GM21786 (cell line): ENCODE measurements around the gene WDFY4.

Experiments used
- ATAC-seq: cut with Tn5 transposase; IDR thresholded peaks from one replicate; pipeline ENCODE4 v1.9.1; 2021; ENCODE audit not compliant: unreplicated experiment

The WDFY4 gene

DNA sequence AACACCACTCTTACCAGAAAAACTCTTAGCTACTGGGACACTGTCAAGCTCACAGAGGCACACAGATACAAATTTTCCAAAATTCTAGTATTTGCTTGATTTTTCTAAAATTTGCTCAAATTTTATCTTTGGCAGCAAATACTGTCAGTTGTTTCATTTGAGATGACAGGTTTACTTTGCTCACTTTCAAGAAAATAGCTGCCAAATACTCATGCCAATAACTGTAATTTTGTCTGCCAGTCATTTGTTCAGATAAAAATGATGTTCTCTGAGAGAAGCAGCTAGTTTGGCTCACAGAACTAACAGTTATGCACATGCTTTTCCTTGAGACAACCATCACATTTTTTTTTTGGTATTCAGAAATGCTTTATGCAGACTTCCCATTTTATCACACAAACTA is 172.2 kb downstream of the WDFY4 start:
- ATAC-seq: no peak

DNA sequence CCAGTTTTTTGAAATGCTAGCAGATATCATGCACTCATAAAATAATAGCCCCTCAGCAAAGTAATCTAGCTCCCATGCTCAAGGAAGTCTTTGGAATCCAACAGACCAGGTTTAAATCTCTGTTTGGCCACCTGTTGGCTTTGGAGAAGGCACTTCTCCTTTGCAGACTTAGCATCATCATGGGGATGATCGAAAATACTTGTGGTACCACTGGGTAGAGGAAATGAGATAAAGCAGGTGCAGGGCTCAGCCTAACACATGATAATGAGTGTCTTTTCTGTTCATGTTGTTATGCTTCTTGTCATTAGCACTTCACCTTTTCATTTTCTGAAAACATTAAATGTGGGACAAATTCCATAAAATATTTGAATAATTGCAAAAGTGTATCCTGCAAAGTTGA is 187.6 kb downstream of the WDFY4 start:
- no peak for ATAC-seq

GRCh38 chr10:48878091-48878490 is 193.4 kb downstream of the WDFY4 start:
- no peak for ATAC-seq

DNA sequence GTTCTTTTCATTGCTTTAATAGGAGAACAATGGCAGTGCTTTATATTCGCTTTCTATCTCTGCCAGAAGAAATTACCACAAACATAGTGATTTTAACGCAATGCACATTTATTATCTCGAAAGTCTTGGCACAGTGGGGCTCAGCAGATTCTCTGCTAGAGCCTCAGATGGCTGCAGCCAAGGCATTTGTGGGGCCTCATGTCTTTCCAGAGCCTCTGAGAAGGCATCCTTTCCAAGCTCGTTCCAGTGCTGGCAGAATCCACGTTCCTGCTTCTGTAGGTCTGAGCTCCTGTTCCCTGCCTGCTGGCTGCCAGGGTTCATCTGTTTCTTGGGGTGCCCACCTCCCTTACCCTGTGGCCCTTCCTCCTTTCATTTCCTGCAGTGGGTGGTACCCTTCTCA is 194.8 kb downstream of the WDFY4 start:
- no peak for ATAC-seq

DNA sequence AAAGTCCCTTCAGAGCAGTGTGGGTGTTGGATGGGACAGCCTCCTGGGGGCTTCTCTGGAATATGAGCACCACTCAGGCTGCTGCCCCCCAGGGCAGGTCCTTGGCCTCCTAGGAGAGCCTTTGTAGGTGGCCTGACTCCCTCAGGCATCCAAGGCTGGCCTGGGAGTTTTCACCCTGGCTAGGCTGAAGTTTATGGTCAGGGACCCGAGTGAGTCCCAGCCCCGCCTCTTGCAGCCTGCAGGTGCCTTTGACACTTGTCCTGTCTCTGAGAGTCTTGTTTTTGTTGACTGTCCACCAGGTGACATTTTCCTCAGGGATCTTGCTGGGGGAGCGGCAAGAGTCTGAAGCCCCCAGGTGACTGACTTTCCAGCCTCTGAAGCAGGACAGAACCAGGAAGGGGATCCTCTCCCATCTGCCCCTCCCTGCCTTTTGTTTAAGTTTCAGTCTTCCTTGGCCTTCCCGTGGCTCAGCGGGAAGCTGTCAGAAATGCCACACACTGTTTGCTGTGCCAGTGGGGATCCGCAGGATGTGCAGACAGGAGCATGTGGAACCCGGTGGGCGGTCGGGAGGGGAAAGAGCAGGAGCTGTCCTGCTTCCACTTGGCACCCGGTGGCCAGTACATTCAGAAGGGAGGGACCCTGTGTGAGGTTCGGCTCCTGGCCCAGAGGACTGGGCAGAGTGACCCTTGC is 195.5 kb downstream of the WDFY4 start:
- ATAC-seq: no peak

DNA sequence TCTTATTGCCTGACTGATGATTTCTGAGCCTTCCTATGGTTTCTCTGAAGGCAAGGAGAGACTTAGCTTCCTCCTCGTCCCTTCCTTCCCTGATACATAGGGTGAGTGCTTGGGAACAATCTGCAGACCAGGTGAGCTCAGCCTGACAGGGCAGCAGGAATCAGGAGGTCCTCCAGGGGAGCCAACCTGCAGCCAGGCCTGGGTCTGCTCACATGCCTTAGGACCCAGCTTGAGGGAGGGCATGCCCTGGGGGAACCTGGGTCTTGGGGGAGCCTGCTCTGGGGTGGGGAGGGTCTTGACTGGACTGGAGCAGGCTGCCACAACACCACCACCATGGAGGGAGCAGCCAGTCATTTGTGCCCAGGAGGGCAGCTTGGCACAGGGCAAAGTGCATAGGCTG is 197.3 kb downstream of the WDFY4 start:
- no peak for ATAC-seq

- ATAC-seq: no peak
Observed at GRCh38 chr10:48882881-48883280, 198.2 kb downstream of the WDFY4 start.

DNA sequence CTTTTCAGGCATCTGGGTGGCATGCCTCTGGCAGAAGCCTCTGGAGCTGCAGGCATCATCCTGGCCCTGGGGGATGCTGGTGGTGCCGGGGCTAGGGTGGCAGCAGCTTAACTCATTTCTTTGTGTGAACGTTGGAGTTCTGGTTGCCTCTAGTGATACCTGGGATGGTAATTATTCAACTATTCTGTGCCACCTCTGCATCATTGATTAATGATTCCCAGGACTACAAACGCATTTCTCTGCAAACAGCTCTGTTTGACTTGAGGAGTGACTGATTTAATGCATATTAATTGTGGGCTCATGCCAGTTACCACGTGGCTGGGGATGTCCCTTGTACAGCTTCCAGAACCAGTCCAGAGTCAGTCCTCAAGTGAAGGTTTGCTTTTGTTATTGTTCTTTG is 199.0 kb downstream of the WDFY4 start:
- ATAC-seq: no peak

GRCh38 chr10:48884179-48885045 is 199.7 kb downstream of the WDFY4 start:
- ATAC-seq: no peak

DNA sequence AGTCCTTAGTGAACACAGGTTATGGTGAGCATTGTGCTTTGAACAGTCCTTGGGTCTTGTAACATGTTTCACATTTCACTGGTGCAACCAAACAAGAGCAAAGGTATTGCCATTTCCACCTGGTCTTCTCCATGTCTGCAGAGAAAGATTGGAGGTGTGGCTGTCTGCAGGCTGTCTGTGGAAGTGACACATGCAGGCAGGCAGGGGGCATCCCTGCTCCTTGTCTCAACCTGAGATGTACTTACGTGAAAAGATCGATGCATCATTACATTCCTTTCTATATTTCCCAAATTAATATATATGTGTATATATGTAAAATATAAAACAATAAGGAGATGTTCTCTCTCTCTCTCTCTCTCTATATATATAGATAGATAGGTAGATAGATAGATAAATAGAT is 200.7 kb downstream of the WDFY4 start:
- ATAC-seq: no peak

DNA sequence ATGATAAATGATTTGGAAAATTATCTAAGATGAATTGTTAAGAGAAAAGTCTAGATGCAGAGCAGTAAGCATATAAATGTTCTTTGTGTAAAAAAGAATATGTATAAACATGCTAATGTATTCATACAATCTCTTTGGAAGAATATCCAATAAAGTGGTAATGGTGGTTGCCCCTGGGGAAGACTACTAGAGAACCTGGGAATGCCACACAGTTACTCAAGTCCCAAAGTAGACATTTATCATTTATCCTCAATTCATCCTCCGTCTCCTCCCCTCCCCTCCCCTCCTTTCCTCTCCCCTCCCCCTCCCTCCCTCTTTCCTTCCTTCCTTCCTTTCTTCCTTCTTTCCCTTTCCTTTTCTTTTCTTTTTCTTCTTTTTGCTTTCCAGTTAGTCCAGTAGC is 203.3 kb downstream of the WDFY4 start:
- ATAC-seq: no peak

GRCh38 chr10:48890888-48891850 is 206.5 kb downstream of the WDFY4 start:
- ATAC-seq: no peak

GRCh38 chr10:48894911-48895802 is 210.5 kb downstream of the WDFY4 start:
- ATAC-seq: no peak

DNA sequence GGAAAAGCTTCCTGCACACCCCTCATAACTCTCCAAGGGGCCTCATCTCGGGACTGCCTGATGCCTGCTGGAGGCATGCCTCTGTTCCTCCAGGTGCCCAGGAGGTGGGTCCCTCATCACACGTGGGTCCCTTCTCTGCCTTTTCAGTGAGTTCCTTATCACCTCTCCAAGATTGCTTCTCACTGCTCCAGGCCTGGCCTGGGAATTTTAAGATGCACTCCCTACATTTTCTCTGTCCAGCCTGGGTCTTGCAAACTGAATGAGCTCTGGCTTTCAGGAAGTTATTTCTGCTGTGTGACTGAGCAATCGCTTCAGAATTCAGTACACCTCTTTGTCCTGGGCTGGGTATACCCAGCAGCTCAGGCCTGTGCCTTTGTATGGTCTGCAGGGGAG is 211.1 kb downstream of the WDFY4 start:
- ATAC-seq: no peak

- ATAC-seq: no peak
Observed at GRCh38 chr10:48896756-48897440, 212.2 kb downstream of the WDFY4 start.

DNA sequence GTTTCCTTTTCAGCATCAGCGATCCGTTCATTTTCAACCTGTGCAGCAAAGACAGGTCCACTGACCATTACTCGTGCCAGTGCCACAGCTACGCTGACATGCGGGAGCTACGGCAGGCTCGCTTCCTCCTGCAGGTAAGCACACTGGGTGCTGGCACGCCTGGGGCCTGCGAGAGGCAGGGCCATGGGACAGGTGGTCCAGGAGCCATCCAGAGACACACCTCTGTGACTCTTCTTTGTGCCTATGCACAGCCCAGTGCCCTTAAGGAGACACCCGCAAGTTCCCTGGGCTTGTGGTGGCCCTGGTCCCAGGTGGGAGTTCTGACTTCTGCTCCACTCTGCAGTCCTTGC is 212.7 kb downstream of the WDFY4 start:
- ATAC-seq: no peak

DNA sequence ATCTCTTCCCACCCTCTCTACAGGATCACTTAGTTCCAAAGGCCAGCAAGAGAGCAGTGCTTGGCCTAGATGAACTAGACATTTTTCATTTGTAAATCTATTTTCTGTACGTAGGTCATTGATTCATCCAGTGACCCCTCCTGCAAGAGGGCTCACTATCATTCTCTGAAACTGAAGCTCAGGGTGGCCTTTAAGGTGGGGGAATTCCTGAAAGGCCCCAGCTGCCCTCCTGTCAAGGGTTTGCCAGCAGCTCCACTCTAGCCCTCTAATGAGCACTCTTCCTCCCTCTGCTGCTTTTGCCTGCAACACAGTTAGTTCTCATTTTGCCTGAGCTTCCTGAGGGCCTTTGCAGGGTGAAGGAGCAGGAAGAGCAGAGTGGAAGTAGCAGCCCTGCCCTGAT is 213.8 kb downstream of the WDFY4 start:
- ATAC-seq: no peak

DNA sequence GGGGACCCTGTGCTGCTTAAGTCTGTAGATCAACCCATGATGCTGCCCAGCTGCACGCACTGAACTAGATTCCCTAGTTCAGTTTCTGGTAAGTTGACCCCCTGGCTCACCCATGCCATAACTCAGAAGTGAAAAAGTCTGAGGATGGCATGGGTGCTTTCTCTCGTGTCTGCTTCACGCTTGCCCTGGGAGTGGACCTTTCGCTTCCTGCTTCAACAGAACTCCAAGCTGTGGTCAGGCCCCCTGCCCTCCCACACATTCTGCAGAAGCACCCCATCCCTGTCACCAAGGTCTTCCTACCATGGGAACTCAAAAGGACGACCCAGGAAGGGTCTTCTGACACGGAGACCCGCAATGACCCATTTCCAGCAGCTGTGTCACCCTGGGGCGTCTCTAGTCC is 215.1 kb downstream of the WDFY4 start:
- no peak for ATAC-seq

GRCh38 chr10:48900371-48900801 is 215.7 kb downstream of the WDFY4 start:
- no peak for ATAC-seq

- no peak for ATAC-seq
Observed at GRCh38 chr10:48901319-48901718, 216.6 kb downstream of the WDFY4 start.
